Esophagus (tissue), 2 donors: ENCODE results near the gene P4HA2. TPM values are rescaled to one million over a fixed set of nuclear protein-coding genes. Genes with fewer than 3 reads are reported as not detected.
"Not testable (repeated sequence)": the region's sequence is repeated elsewhere in the genome, so short reads cannot be mapped to it uniquely, and the experiment has no call there.

Source experiments
- H3K27ac ChIP-seq, 2 donors: one replicate each; pipeline ENCODE4 v1.5.1; 2013; ENCODE audit warnings: low read depth in 2 of 2, mild to moderate bottlenecking in 2 of 2, inconsistent platforms in 1 of 2, low read length in 1 of 2, moderate library complexity in 1 of 2
- H3K27me3 ChIP-seq, 2 donors: one replicate each; pipeline ENCODE4 v1.6.1; 2013; ENCODE audit warnings: low read length in 2 of 2, control low read depth in 1 of 2, mild to moderate bottlenecking in 1 of 2; ENCODE audit not compliant: insufficient read depth in 2 of 2, control insufficient read depth in 1 of 2
- H3K36me3 ChIP-seq, 2 donors: one replicate each; pipeline ENCODE4 v1.6.1; 2013; ENCODE audit warnings: low read length in 1 of 2; ENCODE audit not compliant: control insufficient read depth in 2 of 2, insufficient read depth in 2 of 2
- H3K4me1 ChIP-seq, 2 donors: one replicate each; pipeline ENCODE4 v1.6.1; 2013; ENCODE audit warnings: low read length in 1 of 2; ENCODE audit not compliant: control insufficient read depth in 2 of 2, insufficient read depth in 2 of 2
- H3K4me3 ChIP-seq, 2 donors: one replicate each; pipeline ENCODE4 v1.5.1; 2013; ENCODE audit warnings: low read length in 2 of 2, mild to moderate bottlenecking in 2 of 2, low read depth in 1 of 2, moderate library complexity in 1 of 2
- H3K9me3 ChIP-seq, 2 donors: one replicate each; pipeline ENCODE4 v1.6.1; 2013; ENCODE audit warnings: mild to moderate bottlenecking in 2 of 2, low read depth in 1 of 2, low read length in 1 of 2, moderate library complexity in 1 of 2; ENCODE audit not compliant: control insufficient read depth in 2 of 2, insufficient read depth in 1 of 2
- WGBS, 2 donors: extraction: QIAGEN DNeasy Blood & Tissue Kit; methylation state at CpG; one replicate each; pipeline ENCODE4 v1.1.7; 2013; 5-methylcytosine and 5-hydroxymethylcytosine counted together
- polyA plus RNA-seq, 2 donors: library from polyadenylated mRNA; stranded (reverse); fragments of 200-250 nt; gene quantifications; one replicate each; pipeline ENCODE4 v1.2.3, GENCODE V29; 2013
- donor health status: healthy with polysubstance abuse.
- donor health status: Bipolar disorder and iron deficiency.

Gene P4HA2
- polyA plus RNA-seq, 2 donors, result 11.5 to 11.9 TPM

GRCh38 chr5:132176521-132176945 is 51.1 kb downstream of the P4HA2 start:
- 86 to 90% methylated on average over 6 of the region's 6 CpGs for WGBS, 2 donors
- H3K36me3 ChIP-seq, result no peaks in the 10 kb centered on the region
- H3K4me1 ChIP-seq, result no peaks in the 10 kb centered on the region
- H3K27ac ChIP-seq, result no peak overlapping the region
- no peaks in the 10 kb centered on the region for H3K27me3 ChIP-seq
- H3K9me3 ChIP-seq, result no peaks in the 10 kb centered on the region
- H3K4me3 ChIP-seq, result no peak overlapping the region

GRCh38 chr5:132162945-132163344 is 64.7 kb downstream of the P4HA2 start:
- H3K4me1 ChIP-seq, result no peaks in the 10 kb centered on the region
- H3K4me3 ChIP-seq, result no peak overlapping the region
- WGBS, 2 donors, result 55 to 61% methylated on average over 1 of the region's 1 CpG
- H3K9me3 ChIP-seq, result no peaks in the 10 kb centered on the region
- no peaks in the 10 kb centered on the region for H3K27me3 ChIP-seq
- H3K36me3 ChIP-seq, result no peaks in the 10 kb centered on the region
- no peak overlapping the region for H3K27ac ChIP-seq

GRCh38 chr5:132161574-132162326 is 65.9 kb downstream of the P4HA2 start:
- H3K36me3 ChIP-seq, H3K27me3 ChIP-seq, H3K27ac ChIP-seq, H3K9me3 ChIP-seq, H3K4me3 ChIP-seq, H3K4me1 ChIP-seq: not testable (repeated sequence)
- WGBS, 2 donors, result 86 to 90% methylated on average over 1 to 3 of the region's 5 CpGs

- Histone ChIP-seq H3K27me3 (no peaks in the 10 kb centered on the region), H3K36me3 (no peaks in the 10 kb centered on the region), H3K9me3 (no peaks in the 10 kb centered on the region), H3K4me1 (no peaks in the 10 kb centered on the region), H3K27ac (no peak overlapping the region), H3K4me3 (no peak overlapping the region)
- 79 to 84% methylated on average over 4 of the region's 4 CpGs for WGBS, 2 donors
Observed at GRCh38 chr5:132156413-132156812, 71.2 kb downstream of the P4HA2 start.

GRCh38 chr5:132150565-132150964 is 77.1 kb downstream of the P4HA2 start:
- no peak overlapping the region for H3K4me3 ChIP-seq
- no peaks in the 10 kb centered on the region for H3K27me3 ChIP-seq
- no peaks in the 10 kb centered on the region for H3K36me3 ChIP-seq
- no peaks in the 10 kb centered on the region for H3K4me1 ChIP-seq
- WGBS, 2 donors, result 87 to 88% methylated on average over 2 of the region's 2 CpGs
- no peaks in the 10 kb centered on the region for H3K9me3 ChIP-seq
- no peak overlapping the region for H3K27ac ChIP-seq

GRCh38 chr5:132147663-132148062 is 80.0 kb downstream of the P4HA2 start:
- Histone ChIP-seq H3K9me3 (no peaks in the 10 kb centered on the region), H3K27ac (no peak overlapping the region), H3K4me3 (no peak overlapping the region), H3K4me1 (no peaks in the 10 kb centered on the region), H3K27me3 (no peaks in the 10 kb centered on the region), H3K36me3 (no peaks in the 10 kb centered on the region)
- 83 to 89% methylated on average over 3 of the region's 3 CpGs for WGBS, 2 donors

- not testable (repeated sequence) for H3K36me3 ChIP-seq, H3K27me3 ChIP-seq, H3K4me3 ChIP-seq, H3K4me1 ChIP-seq, H3K27ac ChIP-seq, H3K9me3 ChIP-seq
- WGBS, 2 donors, result 96 to 97% methylated on average over 3 of the region's 3 CpGs
Observed at GRCh38 chr5:132145326-132145725, 82.3 kb downstream of the P4HA2 start.

- Histone ChIP-seq H3K27me3 (no peaks in the 10 kb centered on the region), H3K36me3 (no peaks in the 10 kb centered on the region), H3K27ac (no peak overlapping the region), H3K4me1 (no peaks in the 10 kb centered on the region), H3K9me3 (no peaks in the 10 kb centered on the region), H3K4me3 (no peak overlapping the region)
- WGBS, 2 donors, result 96 to 100% methylated on average over 1 of the region's 1 CpG
Observed at GRCh38 chr5:132143148-132143547, 84.5 kb downstream of the P4HA2 start.

- Histone ChIP-seq H3K9me3 (no peaks in the 10 kb centered on the region), H3K36me3 (no peaks in the 10 kb centered on the region), H3K27me3 (no peaks in the 10 kb centered on the region), H3K4me3 (no peak overlapping the region), H3K27ac (no peak overlapping the region), H3K4me1 (no peaks in the 10 kb centered on the region)
Observed at GRCh38 chr5:132142459-132142858, 85.2 kb downstream of the P4HA2 start.
